ENCODE measurements around the gene GOLGB1.
"Not testable (repeated sequence)": the region's sequence is repeated elsewhere in the genome, so short reads cannot be mapped to it uniquely, and the experiment has no call there.

Gene GOLGB1

DNA sequence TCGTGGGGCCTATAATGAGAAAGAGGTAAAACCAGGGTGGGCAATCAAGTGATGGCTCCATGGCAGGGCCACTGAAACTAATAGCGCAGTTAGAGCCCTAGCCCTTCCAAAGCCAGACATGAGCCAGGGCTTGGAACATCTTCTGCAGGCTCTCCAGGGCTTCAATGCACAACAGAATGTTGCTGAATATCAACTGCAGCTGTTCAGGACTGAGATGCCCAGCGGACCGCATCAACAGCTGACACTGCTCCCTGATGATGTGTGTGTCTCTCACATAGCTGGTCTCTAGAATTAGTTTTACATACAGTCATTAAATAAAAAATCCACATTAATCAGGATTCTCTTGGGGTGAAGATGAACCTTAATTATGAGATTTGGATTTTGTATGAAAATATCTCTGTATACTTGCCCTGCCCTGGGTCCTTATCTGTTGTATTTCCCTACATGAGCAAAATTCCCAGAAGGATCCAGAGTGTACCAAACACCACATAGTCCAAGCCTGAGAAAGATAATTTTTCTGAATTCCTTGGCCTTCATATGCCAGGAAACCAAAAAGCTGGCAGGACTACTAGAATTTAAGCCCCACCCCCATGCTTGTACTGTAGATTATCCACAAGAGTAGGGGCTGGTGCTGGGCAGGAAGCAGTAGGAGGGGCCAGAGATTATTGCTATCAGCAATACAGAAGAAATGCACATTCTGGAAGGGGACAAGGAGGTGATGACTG, 7.7 kb upstream of the GOLGB1 start:
- TF ChIP-seq, protein P1, sequence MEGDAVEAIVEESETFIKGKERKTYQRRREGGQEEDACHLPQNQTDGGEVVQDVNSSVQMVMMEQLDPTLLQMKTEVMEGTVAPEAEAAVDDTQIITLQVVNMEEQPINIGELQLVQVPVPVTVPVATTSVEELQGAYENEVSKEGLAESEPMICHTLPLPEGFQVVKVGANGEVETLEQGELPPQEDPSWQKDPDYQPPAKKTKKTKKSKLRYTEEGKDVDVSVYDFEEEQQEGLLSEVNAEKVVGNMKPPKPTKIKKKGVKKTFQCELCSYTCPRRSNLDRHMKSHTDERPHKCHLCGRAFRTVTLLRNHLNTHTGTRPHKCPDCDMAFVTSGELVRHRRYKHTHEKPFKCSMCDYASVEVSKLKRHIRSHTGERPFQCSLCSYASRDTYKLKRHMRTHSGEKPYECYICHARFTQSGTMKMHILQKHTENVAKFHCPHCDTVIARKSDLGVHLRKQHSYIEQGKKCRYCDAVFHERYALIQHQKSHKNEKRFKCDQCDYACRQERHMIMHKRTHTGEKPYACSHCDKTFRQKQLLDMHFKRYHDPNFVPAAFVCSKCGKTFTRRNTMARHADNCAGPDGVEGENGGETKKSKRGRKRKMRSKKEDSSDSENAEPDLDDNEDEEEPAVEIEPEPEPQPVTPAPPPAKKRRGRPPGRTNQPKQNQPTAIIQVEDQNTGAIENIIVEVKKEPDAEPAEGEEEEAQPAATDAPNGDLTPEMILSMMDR (IDR thresholded peaks at IDR 0.05; ENCODE audit: borderline replicate concordance, insufficient read depth, low read depth, low read length), result no peak

DNA sequence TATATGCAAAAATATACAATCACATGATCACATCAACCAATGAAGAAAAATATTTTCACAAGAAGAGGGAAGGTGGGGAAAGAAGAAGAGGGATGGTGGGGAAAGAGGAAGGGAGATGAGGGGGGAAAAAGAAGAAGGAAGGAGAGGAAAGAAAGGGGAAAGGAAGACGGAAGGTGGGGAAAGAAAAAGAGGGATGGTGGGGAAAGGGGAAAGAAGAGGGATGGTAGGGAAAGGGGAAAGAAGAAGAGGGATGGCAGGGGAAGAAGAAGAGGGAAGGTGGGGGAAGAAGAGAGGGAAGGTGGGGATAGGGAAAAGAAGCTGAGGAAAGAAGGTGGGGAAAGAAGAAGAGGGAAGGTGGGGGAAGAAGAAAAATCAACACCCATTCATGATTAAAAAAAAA, 3.2 kb upstream of the GOLGB1 start:
- H3K4me3 ChIP-seq (ENCODE audit: low read depth, low read length), result no peak overlapping the region
- TF ChIP-seq, protein P1 (IDR thresholded peaks at IDR 0.05; ENCODE audit: borderline replicate concordance, insufficient read depth, low read depth, low read length), result no peak

More for the DNA sequence above, 7.7 kb upstream of the GOLGB1 start:
- H3K4me3 ChIP-seq (ENCODE audit: low read depth, low read length), result no peak overlapping the region

DNA sequence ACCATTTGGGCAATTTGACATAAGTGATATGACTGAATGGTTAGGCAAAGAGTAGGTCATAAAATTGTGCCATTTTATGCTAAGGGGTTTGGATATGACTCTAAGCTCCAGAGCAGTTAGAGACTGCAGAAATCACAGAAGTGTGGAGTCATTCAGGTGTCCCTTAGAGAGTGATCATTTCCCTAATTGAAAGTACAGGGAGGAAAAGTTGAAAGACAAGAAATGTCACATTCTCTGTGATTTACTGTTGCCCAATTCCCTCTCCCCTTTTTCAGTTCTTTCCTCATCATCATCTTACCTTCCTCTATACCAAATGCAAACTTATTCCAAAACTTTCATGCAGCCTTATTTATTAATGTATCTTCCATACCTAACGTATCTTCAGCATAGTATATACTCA, 2.7 kb upstream of the GOLGB1 start:
- TF ChIP-seq, protein P1 (IDR thresholded peaks at IDR 0.05; ENCODE audit: borderline replicate concordance, insufficient read depth, low read depth, low read length), result no peak

DNA sequence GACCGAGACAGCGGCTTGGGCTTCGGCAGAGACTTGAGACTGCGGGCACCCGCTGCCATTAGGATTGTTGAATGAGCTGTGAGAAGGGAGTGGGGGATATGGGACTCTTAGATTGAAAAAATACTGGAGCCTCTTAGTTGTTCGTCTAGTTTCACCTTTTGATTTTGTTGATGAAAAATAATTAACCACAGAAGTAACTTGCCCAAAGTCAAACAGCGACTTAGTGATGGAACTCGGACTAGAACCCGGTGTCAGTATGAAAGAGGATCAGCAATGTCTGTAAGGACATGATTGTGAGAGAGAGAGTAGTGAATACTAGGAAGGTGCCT, 510 bp upstream of the GOLGB1 start:
- H3K4me3 ChIP-seq (ENCODE audit: low read depth, low read length), result peak overlapping the region; percentile 54
- TF ChIP-seq, protein P1 (IDR thresholded peaks at IDR 0.05; ENCODE audit: borderline replicate concordance, insufficient read depth, low read depth, low read length), result no peak

More for the DNA sequence above, 2.7 kb upstream of the GOLGB1 start:
- no peak overlapping the region for H3K4me3 ChIP-seq (ENCODE audit: low read depth, low read length)

DNA sequence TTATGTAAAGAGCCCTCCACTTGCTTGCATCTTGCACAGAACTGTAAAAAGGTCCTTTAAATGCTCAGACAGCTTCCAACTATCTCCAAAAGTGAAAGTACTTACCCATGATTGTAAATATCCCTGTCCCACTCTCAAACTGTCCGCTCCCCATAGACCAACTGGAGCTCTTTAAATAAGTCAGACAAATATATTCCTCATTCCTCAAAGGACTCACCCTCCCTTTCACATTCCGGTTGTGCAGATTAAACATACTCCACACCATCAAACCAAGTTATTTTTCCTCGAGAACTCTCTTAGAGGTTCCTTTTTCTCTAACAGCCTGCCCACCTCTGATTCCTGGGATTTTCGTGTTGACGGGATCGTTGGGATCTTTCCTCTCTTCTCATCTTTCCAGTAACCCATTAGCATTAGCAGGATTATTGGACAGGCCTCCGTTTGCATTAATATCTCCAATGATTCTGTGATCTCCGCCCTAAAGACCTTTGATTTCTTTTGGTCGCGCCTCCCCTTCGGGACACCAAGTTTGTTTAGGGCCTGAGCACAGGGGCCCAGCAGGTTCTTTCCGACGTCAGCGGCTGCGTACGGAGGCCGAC, 763 bp downstream of the GOLGB1 start:
- H3K4me3 ChIP-seq (ENCODE audit: low read depth, low read length), result peak overlapping the region; percentile 73
- TF ChIP-seq, protein P1 (IDR thresholded peaks at IDR 0.05; ENCODE audit: borderline replicate concordance, insufficient read depth, low read depth, low read length), result no peak

DNA sequence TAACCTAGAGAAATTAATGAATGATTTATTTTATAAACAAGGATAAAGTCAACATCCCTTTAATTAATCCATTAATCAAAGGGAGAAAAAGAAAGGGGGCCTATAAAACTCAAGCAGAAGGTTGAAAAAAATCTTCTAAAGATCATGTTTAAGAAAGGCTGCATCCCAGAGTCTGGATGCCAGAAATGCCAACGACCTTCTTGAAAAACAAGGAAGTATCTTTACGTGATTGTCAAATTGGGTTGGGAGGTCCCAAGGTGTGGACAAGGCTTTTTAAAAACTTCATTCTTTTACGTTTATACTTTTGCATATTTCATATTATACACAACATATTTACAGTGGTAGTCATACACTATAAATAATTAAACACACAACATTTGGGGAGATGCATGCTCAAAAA, 1.6 kb downstream of the GOLGB1 start:
- H3K4me3 ChIP-seq (ENCODE audit: low read depth, low read length), result no peak overlapping the region
- TF ChIP-seq, protein P1 (IDR thresholded peaks at IDR 0.05; ENCODE audit: borderline replicate concordance, insufficient read depth, low read depth, low read length), result no peak

DNA sequence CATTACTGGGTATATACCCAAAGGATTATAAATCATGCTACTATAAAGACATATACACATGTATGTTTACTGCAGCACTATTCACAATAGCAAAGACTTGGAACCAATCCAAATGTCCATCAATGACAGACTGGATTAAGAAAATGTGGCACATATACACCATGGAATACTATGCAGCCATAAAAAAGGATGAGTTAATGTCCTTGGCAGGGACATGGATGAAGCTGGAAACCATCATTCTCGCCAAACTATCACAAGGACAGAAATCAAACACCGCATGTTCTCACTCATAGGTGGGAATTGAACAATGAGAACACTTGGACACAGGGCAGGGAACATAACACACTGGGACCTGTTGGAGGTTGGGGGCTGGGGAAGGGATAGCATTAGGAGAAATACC, 6.4 kb downstream of the GOLGB1 start:
- H3K4me3 ChIP-seq (ENCODE audit: low read depth, low read length), result not testable (repeated sequence)

Measured in GM12875 (cell line).